Activated T-cell treated with anti-CD3 and anti-CD28 coated beads, Interleukin-2, amount 50 U/mL, for 72 hours (primary cell): ENCODE measurements around the gene TTBK1. TPM values are rescaled to one million over a fixed set of nuclear protein-coding genes. Genes with fewer than 3 reads are reported as not detected.

ENCODE experiments used
- ATAC-seq, 2 donors: fragments of 150-1000 bp; cut with Tn5 transposase; replicated peaks in 1 of 2; 2 replicates each; pipeline ENCODE4 v1.10.0; 2021; ENCODE audit warnings: moderate library complexity in 2 of 2, mild to moderate bottlenecking in 1 of 2
- DNase-seq, 2 donors: peaks; one replicate each; pipeline ENCODE4 v3.0.0; 2021 to 2022; ENCODE audit warnings: mixed read lengths in 1 of 2
- H3K27ac Mint-ChIP-seq: one replicate; pipeline ENCODE4 v1.8.0; 2022; ENCODE audit warnings: mild to moderate bottlenecking, moderate library complexity, mixed read lengths
- H3K27me3 Mint-ChIP-seq: one replicate; pipeline ENCODE4 v1.8.0; 2022; ENCODE audit warnings: low read depth, mixed read lengths
- H3K36me3 Mint-ChIP-seq, 2 donors: one replicate each; pipeline ENCODE4 v1.8.0; 2022; ENCODE audit warnings: mixed read lengths in 2 of 2, mild to moderate bottlenecking in 1 of 2; ENCODE audit not compliant: insufficient read depth in 2 of 2
- H3K4me1 Mint-ChIP-seq: one replicate; pipeline ENCODE4 v1.8.0; 2022; ENCODE audit warnings: low read depth, mixed read lengths
- H3K4me3 Mint-ChIP-seq, 2 donors: one replicate each; pipeline ENCODE4 v1.8.0; 2022; ENCODE audit warnings: mild to moderate bottlenecking in 2 of 2, mixed read lengths in 2 of 2, moderate library complexity in 2 of 2
- H3K9me3 Mint-ChIP-seq, 2 donors: one replicate each; pipeline ENCODE4 v1.8.0; 2022; ENCODE audit warnings: mixed read lengths in 2 of 2
- total RNA-seq, 2 donors: library from RNA; stranded (reverse); gene quantifications; one replicate each; pipeline ENCODE4 v1.2.3, GENCODE V29; 2022

The TTBK1 gene
- total RNA-seq, 2 donors from 2014 or later, result 1.1 to 1.2 TPM

GRCh38 chr6:43274127-43274915 is 31.0 kb downstream of the TTBK1 start:
- no peak for DNase-seq
- peak overlapping the region; percentile 60 to 68 for H3K4me3 Mint-ChIP-seq
- peaks cover 44% of the 10 kb centered on the region for H3K27me3 Mint-ChIP-seq
- H3K36me3 Mint-ChIP-seq, result no peaks in the 10 kb centered on the region
- no peak overlapping the region for H3K27ac Mint-ChIP-seq
- ATAC-seq, result no peak
- H3K4me1 Mint-ChIP-seq, result peaks cover 10% of the 10 kb centered on the region
- no peaks in the 10 kb centered on the region for H3K9me3 Mint-ChIP-seq

DNA sequence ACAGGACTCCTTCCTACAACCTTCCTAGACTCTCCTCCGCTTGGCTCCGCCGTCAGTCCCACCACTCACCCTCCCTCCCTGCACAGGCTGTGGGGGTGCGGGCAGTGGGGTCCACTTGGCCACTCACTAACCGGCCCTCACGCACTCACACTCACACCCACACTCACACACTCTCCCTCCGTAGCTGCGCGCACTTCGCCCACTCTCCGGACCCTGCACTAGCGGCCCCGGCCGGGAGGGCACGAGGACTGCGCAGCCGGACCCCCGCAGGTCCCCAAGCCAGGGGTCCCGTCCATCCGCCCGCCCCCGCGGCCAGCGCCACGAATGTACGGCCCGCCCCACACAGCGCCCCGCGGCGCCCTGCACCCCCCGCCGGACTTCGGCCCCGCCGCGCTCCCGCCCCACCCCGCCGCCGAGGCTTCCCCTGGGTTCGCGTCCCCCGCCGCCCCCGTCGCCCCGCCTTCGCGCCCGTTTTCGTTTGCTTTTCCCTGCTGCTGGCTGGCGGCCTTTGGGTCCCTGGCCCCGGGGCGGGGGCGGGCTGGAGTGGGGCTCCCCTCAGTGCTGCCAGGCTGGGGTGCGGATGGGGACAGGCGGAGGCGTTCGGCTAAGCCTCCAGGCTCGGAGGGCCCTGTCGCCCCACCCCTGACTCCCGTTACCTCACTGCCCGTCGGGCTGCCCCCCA is 31.8 kb downstream of the TTBK1 start:
- H3K27ac Mint-ChIP-seq, result no peak overlapping the region
- DNase-seq (peak; percentile 48 to 49), ATAC-seq (peak; percentile 55 to 57)
- no peaks in the 10 kb centered on the region for H3K9me3 Mint-ChIP-seq
- H3K4me3 Mint-ChIP-seq, result peak overlapping the region; percentile 64 to 88
- H3K36me3 Mint-ChIP-seq, result no peaks in the 10 kb centered on the region
- peaks cover 10% of the 10 kb centered on the region for H3K4me1 Mint-ChIP-seq
- peaks cover 47% of the 10 kb centered on the region for H3K27me3 Mint-ChIP-seq

DNA sequence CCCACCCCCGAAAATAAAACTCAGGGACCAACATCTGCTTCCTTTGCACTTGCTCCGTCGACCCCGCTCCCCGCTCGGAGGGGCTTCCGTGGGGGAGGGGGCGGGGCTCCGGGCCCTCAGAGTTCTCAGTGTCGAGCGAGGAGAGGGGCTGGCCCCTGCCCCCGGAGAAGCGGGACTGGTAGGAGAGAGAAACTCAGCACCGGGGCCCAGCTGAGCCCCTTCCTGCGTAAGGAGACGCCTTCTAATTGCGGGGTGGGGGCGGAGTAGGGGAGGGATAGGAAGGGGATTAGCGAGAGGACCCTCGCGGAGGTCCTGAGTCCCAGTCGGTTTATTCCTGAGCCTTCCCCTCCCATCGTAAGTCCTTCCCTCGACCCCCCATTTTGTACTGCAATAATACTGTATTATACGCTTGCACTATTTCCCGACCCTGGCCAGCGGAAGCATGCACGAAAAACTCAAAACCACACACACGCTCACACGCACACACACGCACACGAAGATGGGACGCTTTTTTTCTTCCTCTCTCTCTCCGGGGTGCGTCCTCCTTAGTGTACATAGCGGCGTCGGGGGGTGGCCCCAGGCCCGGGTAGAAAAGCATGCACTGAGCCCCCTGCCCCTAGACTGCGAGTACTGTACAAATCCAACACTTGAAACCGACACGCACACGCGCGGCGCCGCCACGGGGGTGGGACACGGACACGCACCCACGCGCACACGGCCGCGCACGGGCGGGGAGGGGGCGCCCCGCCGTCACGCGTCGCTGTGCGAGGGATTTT is 32.7 kb downstream of the TTBK1 start:
- peak; percentile 56 to 61 for ATAC-seq
- peak; percentile 37 to 46 for DNase-seq
- H3K9me3 Mint-ChIP-seq, result no peaks in the 10 kb centered on the region
- peaks cover 54% of the 10 kb centered on the region for H3K27me3 Mint-ChIP-seq
- H3K27ac Mint-ChIP-seq, result no peak overlapping the region
- H3K4me3 Mint-ChIP-seq, result peak overlapping the region; percentile 64 to 88
- peaks cover 10% of the 10 kb centered on the region for H3K4me1 Mint-ChIP-seq
- no peaks in the 10 kb centered on the region for H3K36me3 Mint-ChIP-seq

- Mint-ChIP-seq H3K27me3 (peaks cover 58% of the 10 kb centered on the region), H3K4me1 (peaks cover 10% of the 10 kb centered on the region), H3K36me3 (no peaks in the 10 kb centered on the region), H3K4me3 (peak overlapping the region; percentile 64 to 88), H3K9me3 (no peaks in the 10 kb centered on the region), H3K27ac (no peak overlapping the region)
- no peak for DNase-seq
- no peak for ATAC-seq
Measured at GRCh38 chr6:43276577-43277305, 33.5 kb downstream of the TTBK1 start.

- Mint-ChIP-seq H3K4me1 (peaks cover 6% of the 10 kb centered on the region), H3K9me3 (no peaks in the 10 kb centered on the region), H3K36me3 (no peaks in the 10 kb centered on the region), H3K4me3 (no peak overlapping the region), H3K27ac (no peak overlapping the region), H3K27me3 (peaks cover 53% of the 10 kb centered on the region)
- ATAC-seq (no peak), DNase-seq (no peak)
Measured at GRCh38 chr6:43277306-43277642, 34.0 kb downstream of the TTBK1 start.

DNA sequence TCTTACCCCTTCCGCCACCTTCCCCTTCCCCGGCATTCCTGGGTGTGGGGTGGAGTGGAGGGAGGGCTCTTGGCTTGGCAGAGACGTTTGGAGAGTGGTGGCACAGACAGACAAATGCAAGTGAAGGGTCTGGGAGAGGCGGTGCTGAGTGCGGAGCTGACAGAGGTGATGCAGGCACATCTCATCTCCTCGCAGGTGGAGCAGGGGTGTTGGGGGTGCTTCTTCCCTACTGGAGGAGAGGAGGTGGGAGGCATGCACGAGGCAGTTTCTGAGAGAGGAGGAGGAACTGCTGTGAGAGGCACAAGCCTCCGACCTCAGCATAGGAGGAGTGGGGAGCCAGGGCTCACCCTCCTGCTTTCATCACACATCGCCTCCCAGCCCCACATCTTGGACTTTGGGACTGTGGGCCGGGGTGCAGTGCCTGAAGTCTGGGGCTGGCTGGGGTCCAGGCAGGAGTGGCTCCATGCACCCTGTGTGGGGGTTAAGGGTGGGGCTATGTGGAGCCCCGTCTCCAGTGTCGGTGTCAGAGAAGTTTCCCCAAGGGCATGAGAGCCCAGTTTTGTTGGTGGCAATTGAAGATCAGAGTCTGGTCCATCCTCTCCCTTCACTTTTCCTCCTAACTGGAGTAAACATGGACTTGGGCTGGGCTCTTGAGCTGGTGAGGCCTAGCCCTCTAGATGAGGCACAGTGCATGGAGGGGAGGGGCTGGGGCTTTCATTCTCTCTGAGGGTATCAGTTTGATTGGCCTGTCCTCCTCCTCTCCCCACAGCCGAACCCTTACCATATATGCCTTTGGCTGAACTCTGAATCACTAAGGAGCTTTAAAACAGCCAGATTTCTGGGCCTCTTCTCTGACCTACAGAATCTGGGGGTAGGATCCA is 34.6 kb downstream of the TTBK1 start:
- Mint-ChIP-seq H3K27me3 (peaks cover 50% of the 10 kb centered on the region), H3K4me1 (peaks cover 6% of the 10 kb centered on the region), H3K9me3 (no peaks in the 10 kb centered on the region), H3K27ac (no peak overlapping the region), H3K36me3 (no peaks in the 10 kb centered on the region), H3K4me3 (no peak overlapping the region)
- DNase-seq (no peak), ATAC-seq (peak in 1 of 2 donors; percentile 33)

DNA sequence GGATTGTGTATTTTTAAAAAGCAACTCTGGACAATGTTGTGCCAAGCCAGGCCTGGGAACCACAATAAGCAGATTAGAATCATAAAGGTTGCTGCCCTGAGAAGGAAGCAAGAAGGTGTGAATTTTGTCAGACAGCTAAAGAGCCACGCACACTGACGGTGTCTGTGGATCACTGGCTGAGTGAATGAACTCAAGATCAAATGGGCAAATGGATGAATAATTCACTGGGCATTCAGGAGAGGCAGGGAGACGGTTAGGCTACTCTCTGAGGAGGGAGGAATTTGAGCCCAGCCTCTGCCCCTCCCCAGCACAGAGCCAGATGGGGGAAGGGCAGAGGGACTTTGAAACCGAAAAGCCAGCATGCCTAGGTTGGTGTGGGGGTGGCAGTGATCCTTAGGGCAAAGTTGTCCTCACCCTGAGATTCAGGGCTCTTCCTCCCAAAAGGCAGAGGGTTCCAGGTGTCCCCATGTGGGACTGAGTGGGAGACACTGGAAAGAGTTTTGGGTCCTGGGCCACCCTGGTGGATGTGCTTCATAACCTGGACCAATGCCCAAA is 35.3 kb downstream of the TTBK1 start:
- Mint-ChIP-seq H3K4me1 (peaks cover 6% of the 10 kb centered on the region), H3K27me3 (peaks cover 45% of the 10 kb centered on the region), H3K9me3 (no peaks in the 10 kb centered on the region), H3K4me3 (no peak overlapping the region), H3K27ac (no peak overlapping the region), H3K36me3 (no peaks in the 10 kb centered on the region)
- ATAC-seq (no peak), DNase-seq (no peak)

DNA sequence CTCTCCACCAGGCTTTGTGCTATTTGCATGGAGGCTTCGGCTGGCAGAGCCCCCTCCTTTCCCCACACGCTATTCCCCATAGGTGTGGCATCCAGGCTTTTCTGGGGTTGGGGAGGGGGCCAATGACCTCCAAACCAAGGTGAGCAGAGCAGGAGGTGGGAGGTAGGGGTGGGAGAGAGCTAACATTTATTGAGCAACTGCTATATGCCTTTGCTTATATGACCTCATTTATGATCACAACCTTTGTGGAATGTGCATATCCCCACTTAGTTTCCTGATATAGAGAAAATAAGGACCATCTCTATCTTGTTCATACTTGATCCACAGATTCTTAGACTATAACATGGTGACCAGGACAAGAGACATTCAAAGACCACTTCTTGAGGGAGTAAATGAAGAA is 37.0 kb downstream of the TTBK1 start:
- no peak for DNase-seq
- H3K4me3 Mint-ChIP-seq, result no peak overlapping the region
- peaks cover 6% of the 10 kb centered on the region for H3K4me1 Mint-ChIP-seq
- H3K27ac Mint-ChIP-seq, result no peak overlapping the region
- H3K9me3 Mint-ChIP-seq, result no peaks in the 10 kb centered on the region
- peaks cover 35% of the 10 kb centered on the region for H3K27me3 Mint-ChIP-seq
- no peak for ATAC-seq
- H3K36me3 Mint-ChIP-seq, result no peaks in the 10 kb centered on the region

GRCh38 chr6:43282060-43282459 is 38.8 kb downstream of the TTBK1 start:
- Mint-ChIP-seq H3K27me3 (peaks cover 36% of the 10 kb centered on the region), H3K27ac (no peak overlapping the region), H3K4me3 (no peak overlapping the region), H3K9me3 (no peaks in the 10 kb centered on the region), H3K4me1 (no peaks in the 10 kb centered on the region), H3K36me3 (no peaks in the 10 kb centered on the region)
- ATAC-seq (no peak), DNase-seq (no peak)

GRCh38 chr6:43282636-43283513 is 39.6 kb downstream of the TTBK1 start:
- no peak for DNase-seq
- Mint-ChIP-seq H3K36me3 (no peaks in the 10 kb centered on the region), H3K4me1 (no peaks in the 10 kb centered on the region), H3K9me3 (no peaks in the 10 kb centered on the region), H3K27me3 (peaks cover 30% of the 10 kb centered on the region), H3K4me3 (no peak overlapping the region), H3K27ac (no peak overlapping the region)
- ATAC-seq, result no peak

DNA sequence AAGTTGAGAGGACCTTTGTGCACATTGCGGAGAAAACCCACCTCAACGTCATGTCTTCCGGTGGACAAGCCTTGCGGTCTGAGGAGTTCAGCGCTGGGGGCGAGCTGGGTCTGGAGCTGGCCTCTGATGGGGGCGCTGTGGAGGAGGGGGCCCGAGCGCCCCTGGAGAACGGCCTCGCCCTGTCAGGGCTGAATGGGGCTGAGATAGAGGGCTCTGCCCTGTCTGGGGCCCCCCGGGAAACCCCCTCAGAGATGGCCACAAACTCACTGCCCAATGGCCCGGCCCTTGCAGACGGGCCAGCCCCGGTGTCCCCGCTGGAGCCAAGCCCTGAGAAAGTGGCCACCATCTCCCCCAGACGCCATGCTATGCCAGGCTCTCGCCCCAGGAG is 40.2 kb downstream of the TTBK1 start:
- no peaks in the 10 kb centered on the region for H3K9me3 Mint-ChIP-seq
- peaks cover 30% of the 10 kb centered on the region for H3K27me3 Mint-ChIP-seq
- no peak for ATAC-seq
- no peak overlapping the region for H3K27ac Mint-ChIP-seq
- no peaks in the 10 kb centered on the region for H3K36me3 Mint-ChIP-seq
- no peak for DNase-seq
- no peaks in the 10 kb centered on the region for H3K4me1 Mint-ChIP-seq
- H3K4me3 Mint-ChIP-seq, result no peak overlapping the region
